RPMI7951 (cell line): ENCODE results near the gene DCBLD2. TPM values are rescaled to one million over a fixed set of nuclear protein-coding genes. Genes with fewer than 3 reads are reported as not detected.

Source experiments
- DNase-seq: peaks from one replicate; pipeline ENCODE4 v3.0.0-alpha.2; 2012; ENCODE audit warnings: low read depth
- total RNA-seq: library from RNA; depleted of rRNA; stranded (reverse); fragments of >200 nt; shearing (Covaris generic); gene quantifications from 2 replicates; pipeline ENCODE4 v1.2.3, GENCODE V29; 2014; rRNA removed

The DCBLD2 gene
- total RNA-seq = 245 and 306 TPM in 2 replicates

DNA sequence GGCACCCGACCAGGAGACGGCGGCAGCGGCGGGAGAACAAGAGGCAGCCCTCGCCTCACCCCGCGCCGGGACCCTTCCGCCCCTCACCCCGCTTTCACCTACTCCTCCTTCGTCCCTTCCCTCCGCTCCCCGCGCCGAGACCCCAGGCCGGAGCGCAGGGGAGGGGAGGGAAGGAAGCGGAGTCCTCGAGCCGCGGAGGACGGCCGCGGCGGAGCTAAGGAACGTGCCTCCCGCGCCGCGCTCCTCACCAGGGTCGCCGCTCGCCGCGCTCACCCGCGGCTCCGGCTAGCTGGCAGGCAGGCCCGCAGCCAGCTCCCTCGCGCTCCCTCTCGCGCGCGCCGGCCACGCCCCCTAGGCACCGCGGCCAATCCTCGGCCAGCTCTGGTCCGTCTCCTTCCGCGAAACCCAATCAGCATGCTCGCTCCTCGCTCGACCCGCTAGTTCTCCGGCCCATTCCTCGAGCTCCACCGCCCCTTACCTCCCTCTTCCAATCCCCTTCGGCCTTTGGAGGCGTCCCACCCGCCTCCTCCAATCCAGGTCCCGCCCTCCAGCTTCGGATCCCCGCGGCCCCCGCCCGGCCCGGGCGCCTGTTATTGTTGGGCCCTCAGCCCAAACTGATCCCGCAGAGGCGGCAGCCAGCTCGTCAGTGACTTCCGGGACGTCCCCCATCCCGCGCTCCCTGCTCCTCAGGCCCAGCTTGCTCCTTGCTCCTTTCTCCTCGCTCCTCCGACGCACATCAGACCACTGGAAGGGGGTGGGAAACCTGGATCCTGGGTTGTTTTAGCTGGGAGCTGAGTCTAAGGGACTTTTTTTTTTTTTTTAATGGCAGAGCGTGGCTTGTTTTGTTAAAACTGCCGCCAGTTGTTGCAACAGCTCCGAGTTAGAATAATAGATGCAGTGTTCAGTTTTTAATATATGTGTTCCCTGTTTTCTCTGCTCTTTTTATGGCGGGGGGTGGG lies at the start of gene DCBLD2:
DCBLD2 (minus strand) TSS at position 304 of the 959 bp plus-strand sequence. CDS start 369 bp downstream, outside the sequence.
- DNase-seq = peak; percentile 100

DNA sequence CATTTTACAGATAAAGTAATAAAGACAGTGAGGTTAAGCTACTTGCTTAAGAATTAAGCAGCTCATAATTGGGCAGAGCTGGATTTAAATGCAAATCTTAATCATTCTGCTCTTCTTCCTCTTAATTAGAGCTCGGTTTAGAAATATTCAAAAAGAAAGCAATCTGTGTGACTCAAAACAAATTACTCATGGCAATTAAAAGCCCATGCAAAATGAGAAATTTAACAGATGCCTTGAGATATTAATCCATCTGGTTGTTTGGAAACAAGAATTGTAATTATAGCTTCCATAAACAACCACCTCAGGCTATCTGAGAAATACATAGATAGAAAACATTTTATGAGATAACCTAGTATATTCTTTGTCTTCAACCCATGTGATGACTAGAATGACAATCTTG lies 44.2 kb upstream of the DCBLD2 start:
- no peak for DNase-seq

DNA sequence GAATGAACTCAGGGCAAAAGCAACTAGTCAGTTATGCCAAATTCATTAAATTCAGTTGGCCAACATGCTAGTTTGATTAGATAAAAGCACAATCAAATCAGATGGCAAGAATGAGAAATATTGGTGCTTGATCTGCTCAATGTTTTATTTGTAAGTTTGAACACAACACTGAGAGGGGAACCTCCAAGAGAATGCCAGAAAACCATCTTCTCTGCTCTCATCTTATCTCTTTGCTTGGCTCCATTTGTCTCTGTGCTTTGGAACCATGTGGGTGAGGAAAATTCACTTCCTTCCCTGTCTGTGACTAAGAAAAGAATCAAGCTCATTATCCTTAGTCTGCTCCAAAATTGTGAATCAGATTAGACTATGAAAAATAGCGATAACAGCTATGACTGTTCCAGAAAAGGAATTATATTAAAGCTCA lies 43.6 kb upstream of the DCBLD2 start:
- peak; percentile 40 for DNase-seq

GRCh38 chr3:98930413-98930812 lies 28.9 kb upstream of the DCBLD2 start:
- DNase-seq = no peak

- no peak for DNase-seq
These were observed 20.5 kb upstream of the DCBLD2 start for GRCh38 chr3:98921957-98922356.

GRCh38 chr3:98920166-98920565 lies 18.7 kb upstream of the DCBLD2 start:
- no peak for DNase-seq

DNA sequence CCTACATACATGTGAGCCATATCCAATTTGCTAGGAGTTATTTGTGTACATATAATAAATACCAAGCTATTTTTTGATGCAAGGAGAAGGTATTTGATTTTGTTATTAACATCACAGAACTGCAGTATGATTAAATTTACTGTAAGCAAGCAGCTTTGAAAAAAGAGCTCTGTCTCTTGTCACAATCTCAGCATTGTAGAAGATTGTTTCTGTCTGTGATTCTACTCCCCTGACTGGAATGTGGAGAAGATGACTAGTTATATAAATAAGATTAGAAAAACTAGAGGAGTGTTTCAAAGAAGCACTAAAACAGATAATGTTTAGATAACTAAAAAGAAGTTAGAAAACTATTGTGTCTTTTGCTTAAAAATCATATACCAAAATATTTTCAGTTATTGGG lies 17.1 kb upstream of the DCBLD2 start:
- no peak for DNase-seq

GRCh38 chr3:98917608-98918007 lies 16.1 kb upstream of the DCBLD2 start:
- DNase-seq = no peak

DNA sequence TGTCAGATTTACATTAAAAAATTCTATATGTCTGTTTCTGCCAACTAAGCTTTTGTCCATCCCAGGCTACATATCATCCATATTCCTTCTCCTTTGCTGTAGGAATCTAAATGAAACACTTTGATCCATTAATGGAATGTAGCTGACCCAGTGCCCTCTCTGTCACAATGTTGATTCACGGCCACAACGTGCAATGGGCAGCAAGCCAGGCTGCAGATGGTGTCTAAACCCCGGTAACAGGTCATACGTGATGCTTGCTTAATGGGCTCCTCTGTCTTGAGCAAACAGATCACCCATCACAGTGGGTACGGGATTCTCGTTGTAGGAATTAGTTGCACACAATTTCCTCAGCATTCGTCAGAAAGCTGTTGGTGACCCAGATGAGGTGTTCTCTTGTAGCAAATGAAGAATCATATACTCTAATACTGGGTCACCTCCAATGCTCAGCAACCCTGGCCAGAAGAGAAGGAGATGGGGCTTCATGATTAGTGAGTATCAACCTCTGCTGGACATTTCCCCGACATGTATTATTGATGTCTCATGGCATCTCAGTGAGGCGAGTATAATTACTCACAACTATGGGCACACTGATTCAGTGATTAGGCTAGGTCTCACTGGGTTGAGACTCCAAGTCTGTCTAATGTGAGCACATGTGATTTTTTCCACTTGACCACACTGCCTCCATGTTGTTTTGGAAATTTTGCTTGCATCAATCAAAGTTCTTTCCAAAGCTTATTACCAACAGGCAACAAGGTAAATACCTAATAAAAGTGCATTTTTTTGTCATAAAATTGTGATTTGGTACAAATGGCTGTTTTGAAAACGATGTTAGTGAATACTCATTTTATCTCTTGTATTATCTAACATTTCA lies 12.9 kb upstream of the DCBLD2 start:
- peak; percentile 77 for DNase-seq

GRCh38 chr3:98912448-98912847 lies 11.0 kb upstream of the DCBLD2 start:
- DNase-seq = no peak

GRCh38 chr3:98906230-98906629 lies 4.7 kb upstream of the DCBLD2 start:
- DNase-seq = peak; percentile 91

DNA sequence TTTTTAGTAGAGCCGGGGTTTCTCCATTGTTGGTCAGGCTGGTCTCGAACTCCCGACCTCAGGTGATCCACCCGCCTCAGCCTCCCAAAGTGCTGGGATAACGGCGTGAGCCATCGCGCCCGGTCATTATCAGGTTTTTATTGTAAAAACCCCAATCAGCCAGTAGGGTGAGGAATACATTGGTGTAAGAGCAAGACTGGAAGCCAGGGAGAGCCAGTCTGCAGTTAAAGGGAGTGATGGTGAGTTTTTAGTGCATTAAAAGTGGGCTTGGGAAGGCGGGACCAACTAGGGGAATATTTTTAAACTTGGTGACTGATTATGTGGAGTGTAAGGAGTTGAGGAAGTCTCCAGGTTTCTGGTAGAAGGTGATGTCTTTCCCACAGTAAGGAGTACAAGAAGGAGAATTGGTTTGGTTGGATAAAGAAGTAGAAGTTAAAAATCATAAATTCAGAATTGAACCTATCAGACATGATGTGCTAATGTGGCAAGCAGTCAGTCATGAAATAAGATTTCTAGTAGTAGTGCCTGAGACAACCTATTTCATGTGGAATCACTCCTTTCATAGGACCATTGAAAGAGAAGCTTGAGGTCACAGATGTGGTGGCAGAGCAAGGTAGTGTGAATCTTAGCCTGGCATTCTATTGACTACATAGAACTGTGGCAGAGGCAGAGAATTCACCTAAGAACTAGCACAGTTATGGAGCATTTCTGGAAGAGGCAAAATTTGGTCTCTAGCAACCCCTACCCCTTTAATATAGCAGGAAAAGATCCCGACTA lies 2.4 kb upstream of the DCBLD2 start:
- DNase-seq = no peak

- no peak for DNase-seq
These were observed 1.6 kb upstream of the DCBLD2 start for GRCh38 chr3:98903099-98903498.

DNA sequence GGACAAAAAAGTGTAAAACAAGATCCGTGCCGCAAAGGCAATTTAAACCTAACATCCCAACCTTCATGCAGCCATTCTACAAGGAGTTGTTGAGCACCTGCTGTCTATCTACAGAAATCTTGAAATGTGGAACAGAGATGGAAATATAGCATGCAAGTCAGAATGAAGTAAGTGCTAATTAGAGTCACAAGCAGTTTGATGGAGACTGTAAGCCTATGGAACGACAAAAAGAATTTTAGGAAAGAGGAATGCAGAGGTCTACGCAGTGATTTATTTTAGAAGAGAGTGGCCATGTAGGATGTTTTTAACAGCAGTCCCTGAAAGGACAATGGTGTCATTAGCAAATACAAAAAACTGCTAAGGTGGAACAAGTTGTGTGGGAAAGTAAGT lies 851 bp upstream of the DCBLD2 start:
- no peak for DNase-seq

DNA sequence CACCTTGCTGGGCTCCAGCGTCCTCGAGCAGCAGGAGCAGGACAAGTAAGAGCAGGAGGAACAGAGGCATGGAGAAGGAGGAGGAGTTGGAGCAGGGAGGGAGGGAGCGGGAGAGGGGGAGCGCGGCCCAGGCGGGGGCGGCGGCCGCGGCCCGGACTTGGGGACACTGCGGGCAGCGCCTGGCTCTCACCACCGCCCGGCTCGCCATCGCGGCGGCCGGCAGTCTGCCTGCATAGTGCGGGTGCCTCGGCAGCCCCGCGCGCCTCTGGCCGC lies 440 bp downstream of the DCBLD2 start:
- DNase-seq = peak; percentile 66

GRCh38 chr3:98900265-98901118 lies 1.0 kb downstream of the DCBLD2 start:
- DNase-seq = no peak

DNA sequence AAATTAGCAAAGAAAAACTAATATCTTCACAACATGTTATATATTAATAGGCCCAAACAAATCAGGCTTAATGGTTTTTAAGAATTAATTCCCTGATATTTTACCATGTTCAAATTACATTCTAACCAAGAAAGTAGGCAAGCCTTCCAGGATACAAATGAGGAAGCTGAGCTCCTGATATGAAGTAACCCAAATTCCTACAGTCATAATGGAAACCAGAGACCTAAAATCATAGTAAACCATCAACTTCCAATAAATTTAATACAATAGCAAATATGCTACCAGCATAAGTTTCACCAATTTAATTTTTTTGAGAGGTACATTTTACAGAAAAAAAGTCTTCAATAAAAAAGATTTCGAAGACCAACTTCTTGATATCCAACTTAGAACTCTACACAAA lies 3.8 kb downstream of the DCBLD2 start:
- no peak for DNase-seq

GRCh38 chr3:98894791-98895576 lies 6.5 kb downstream of the DCBLD2 start:
- DNase-seq = no peak

GRCh38 chr3:98893740-98894139 lies 7.8 kb downstream of the DCBLD2 start:
- peak; percentile 57 for DNase-seq

DNA sequence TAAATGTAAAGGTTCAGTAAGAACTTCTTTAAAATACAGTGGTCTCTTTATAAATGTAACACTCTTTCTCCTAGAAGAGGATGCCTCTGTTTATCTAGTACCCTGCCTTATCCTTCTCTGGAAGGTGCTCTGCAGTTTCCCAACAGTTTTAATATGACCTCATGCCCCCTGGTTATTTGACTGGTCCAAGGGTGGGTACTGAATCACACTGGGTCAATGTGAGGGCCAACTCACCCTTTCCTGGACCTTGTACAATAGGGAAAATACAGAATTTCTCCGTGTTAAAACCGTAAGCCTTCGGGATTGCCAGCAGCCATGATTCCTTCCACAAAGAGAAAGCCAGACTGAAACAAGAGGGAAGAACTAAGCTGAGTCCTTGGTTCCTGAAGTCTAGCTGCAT lies 9.2 kb downstream of the DCBLD2 start:
- peak; percentile 69 for DNase-seq
